GM20000 (cell line): ENCODE results near the gene CSK.

ENCODE experiments used
- DNase-seq: peaks from one replicate; pipeline ENCODE4 v3.0.0; 2012; ENCODE audit warnings: low spot score
- CTCF ChIP-seq: IDR thresholded peaks from 2 replicates; pipeline ENCODE4 v1.5.1; 2012; ENCODE audit warnings: mild to moderate bottlenecking, control low read depth; ENCODE audit errors: extremely low read depth, missing control alignments

Gene CSK

GRCh38 chr15:74773329-74773728 is 8.6 kb upstream of the CSK start:
- DNase-seq, result no peak
- TF ChIP-seq CTCF, result no peak

GRCh38 chr15:74773731-74774252 is 8.1 kb upstream of the CSK start:
- no peak for TF ChIP-seq CTCF
- no peak for DNase-seq

GRCh38 chr15:74775132-74775562 is 6.7 kb upstream of the CSK start:
- TF ChIP-seq CTCF, result no peak
- DNase-seq, result no peak

- DNase-seq, result no peak
- no peak for TF ChIP-seq CTCF
These were observed 6.0 kb upstream of the CSK start for GRCh38 chr15:74775894-74776293.

GRCh38 chr15:74776821-74777768 is 4.8 kb upstream of the CSK start:
- peak; percentile 86 for DNase-seq
- TF ChIP-seq CTCF, result no peak

GRCh38 chr15:74777769-74778598 is 3.9 kb upstream of the CSK start:
- TF ChIP-seq CTCF, result no peak

GRCh38 chr15:74778599-74778970 is 3.3 kb upstream of the CSK start:
- TF ChIP-seq CTCF, result no peak
- no peak for DNase-seq

More at GRCh38 chr15:74777769-74778598, 3.9 kb upstream of the CSK start:
- DNase-seq, result no peak
